Measurements from ENCODE around the gene SMO. TPM values are rescaled to one million over a fixed set of nuclear protein-coding genes. Genes with fewer than 3 reads are reported as not detected.

Gene SMO
- total RNA-seq, 1 experiment from 2014 or later: 40.3 TPM

GRCh38 chr7:129205126-129205818, 16.8 kb downstream of the SMO start:
- Histone ChIP-seq H3K36me3 (ENCODE audit: insufficient read depth, low read length, poor library complexity, severe bottlenecking) (peaks cover 9% of the 10 kb centered on the region), H3K4me1 (ENCODE audit: insufficient read depth, low read length, poor library complexity, severe bottlenecking) (no peaks in the 10 kb centered on the region), H3K9me3 (ENCODE audit: low read depth, low read length, poor library complexity, severe bottlenecking) (no peaks in the 10 kb centered on the region), H3K4me3 (ENCODE audit: low read depth, low read length, poor library complexity, severe bottlenecking) (no peak overlapping the region), H3K27ac (ENCODE audit: low read depth, low read length, poor library complexity, severe bottlenecking) (no peak overlapping the region), H3K27me3 (replicated peaks; ENCODE audit: insufficient read depth, low read depth, low read length, poor library complexity) (no peaks in the 10 kb centered on the region)
- TF ChIP-seq EZH2 (IDR thresholded peaks at IDR 0.05; ENCODE audit: borderline replicate concordance, low read depth, low read length, poor library complexity, severe bottlenecking) (no peak), CTCF (conservative IDR thresholded peaks at IDR 0.05; ENCODE audit: low read depth, low read length) (no peak)
- POLR2A ChIA-PET (ENCODE audit: low non-redundant PET): no interaction called here
- intact Hi-C loops (cut with micrococcal nuclease; ENCODE audit: unreplicated experiment): no loop called here
- BruUV-seq (replicated peaks): no TSS peak
- CTCF ChIA-PET: no interaction called here
- no peak for DNase-seq (ENCODE audit: low spot score)

- POLR2A ChIA-PET (ENCODE audit: low non-redundant PET): no interaction called here
Observed at GRCh38 chr7:129205987-129206785, 17.8 kb downstream of the SMO start.

GRCh38 chr7:129208667-129209066, 20.2 kb downstream of the SMO start:
- TF ChIP-seq EZH2 (IDR thresholded peaks at IDR 0.05; ENCODE audit: borderline replicate concordance, low read depth, low read length, poor library complexity, severe bottlenecking) (no peak), CTCF (conservative IDR thresholded peaks at IDR 0.05; ENCODE audit: low read depth, low read length) (no peak)
- DNase-seq (ENCODE audit: low spot score): no peak
- Histone ChIP-seq H3K36me3 (ENCODE audit: insufficient read depth, low read length, poor library complexity, severe bottlenecking) (peaks cover 24% of the 10 kb centered on the region), H3K27me3 (replicated peaks; ENCODE audit: insufficient read depth, low read depth, low read length, poor library complexity) (no peaks in the 10 kb centered on the region), H3K4me1 (ENCODE audit: insufficient read depth, low read length, poor library complexity, severe bottlenecking) (no peaks in the 10 kb centered on the region), H3K9me3 (ENCODE audit: low read depth, low read length, poor library complexity, severe bottlenecking) (no peaks in the 10 kb centered on the region), H3K4me3 (ENCODE audit: low read depth, low read length, poor library complexity, severe bottlenecking) (no peak overlapping the region), H3K27ac (ENCODE audit: low read depth, low read length, poor library complexity, severe bottlenecking) (no peak overlapping the region)
- CTCF ChIA-PET: no interaction called here
- intact Hi-C loops (cut with micrococcal nuclease; ENCODE audit: unreplicated experiment): no loop called here
- BruUV-seq (replicated peaks): no TSS peak
- POLR2A ChIA-PET (ENCODE audit: low non-redundant PET): no interaction called here

More at GRCh38 chr7:129205987-129206785, 17.8 kb downstream of the SMO start:
- BruUV-seq (replicated peaks): no TSS peak
- Histone ChIP-seq H3K27ac (ENCODE audit: low read depth, low read length, poor library complexity, severe bottlenecking) (no peak overlapping the region), H3K27me3 (replicated peaks; ENCODE audit: insufficient read depth, low read depth, low read length, poor library complexity) (no peaks in the 10 kb centered on the region), H3K9me3 (ENCODE audit: low read depth, low read length, poor library complexity, severe bottlenecking) (no peaks in the 10 kb centered on the region), H3K4me1 (ENCODE audit: insufficient read depth, low read length, poor library complexity, severe bottlenecking) (no peaks in the 10 kb centered on the region), H3K4me3 (ENCODE audit: low read depth, low read length, poor library complexity, severe bottlenecking) (no peak overlapping the region), H3K36me3 (ENCODE audit: insufficient read depth, low read length, poor library complexity, severe bottlenecking) (peaks cover 18% of the 10 kb centered on the region)
- TF ChIP-seq EZH2 (IDR thresholded peaks at IDR 0.05; ENCODE audit: borderline replicate concordance, low read depth, low read length, poor library complexity, severe bottlenecking) (no peak), CTCF (conservative IDR thresholded peaks at IDR 0.05; ENCODE audit: low read depth, low read length) (no peak)
- intact Hi-C loops (cut with micrococcal nuclease; ENCODE audit: unreplicated experiment): no loop called here
- CTCF ChIA-PET: no interaction called here
- DNase-seq (ENCODE audit: low spot score): no peak

Data from A673 (cell line).